ENCODE measurements around the gene REC8. TPM values are rescaled to one million over a fixed set of nuclear protein-coding genes. Genes with fewer than 3 reads are reported as not detected.
A peak's percentile ranks its signal among the peaks of the same experiment; 100 is the strongest.

The REC8 gene
- total RNA-seq, 1 donor from 2014 or later, result 9.6 TPM

DNA sequence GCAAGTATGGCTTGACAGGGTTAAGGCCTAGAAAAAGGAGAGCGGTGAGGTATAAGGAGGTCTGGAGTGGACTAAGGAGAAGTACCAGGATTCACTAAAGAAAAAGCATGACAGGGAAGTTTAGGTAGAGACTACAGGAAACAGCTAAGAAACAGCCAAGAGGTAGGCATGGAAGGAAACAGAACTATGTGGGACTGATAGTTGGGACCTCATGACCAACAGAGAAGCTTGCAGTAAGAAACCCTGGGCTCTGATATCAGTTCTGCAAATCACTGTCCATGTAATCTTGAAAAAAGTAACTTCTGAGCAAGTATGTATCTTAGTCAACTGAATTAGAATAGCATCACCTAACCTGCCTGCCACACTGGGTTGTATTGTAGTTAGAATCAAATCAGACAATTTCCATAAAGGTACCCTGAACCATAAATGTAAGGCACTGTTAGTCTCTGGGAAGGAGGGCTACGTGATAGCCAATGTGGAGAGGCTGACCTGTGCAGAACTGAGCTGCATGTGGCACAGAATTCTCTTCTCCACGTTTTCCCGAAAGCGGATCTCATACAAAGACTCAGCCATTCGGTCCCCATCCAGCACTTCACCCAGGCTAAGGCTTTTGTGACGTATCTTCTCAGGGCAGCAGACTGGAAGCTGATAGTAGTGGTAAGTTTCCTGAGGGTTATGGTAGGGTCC is 22.4 kb downstream of the REC8 start:
- intact Hi-C loops (cut with DNase I), result loop anchor here (2.0 kb wide), 1 partner anchor 48 kb away; the partner anchor contains the start of gene TINF2
- no peak for DNase-seq (ENCODE audit: low spot score in 2 of 2)
- H3K4me3 ChIP-seq, result peak overlapping the region; percentile 81 to 98
- no peaks in the 10 kb centered on the region for H3K27me3 ChIP-seq
- peaks cover 8 to 29% of the 10 kb centered on the region in 2 donors for H3K4me1 ChIP-seq
- H3K36me3 ChIP-seq, result peaks cover 13 to 17% of the 10 kb centered on the region in 2 donors
- peak overlapping the region; percentile 97 to 99 for H3K27ac ChIP-seq
- H3K9me3 ChIP-seq, result no peaks in the 10 kb centered on the region
- TF ChIP-seq, protein P1, sequence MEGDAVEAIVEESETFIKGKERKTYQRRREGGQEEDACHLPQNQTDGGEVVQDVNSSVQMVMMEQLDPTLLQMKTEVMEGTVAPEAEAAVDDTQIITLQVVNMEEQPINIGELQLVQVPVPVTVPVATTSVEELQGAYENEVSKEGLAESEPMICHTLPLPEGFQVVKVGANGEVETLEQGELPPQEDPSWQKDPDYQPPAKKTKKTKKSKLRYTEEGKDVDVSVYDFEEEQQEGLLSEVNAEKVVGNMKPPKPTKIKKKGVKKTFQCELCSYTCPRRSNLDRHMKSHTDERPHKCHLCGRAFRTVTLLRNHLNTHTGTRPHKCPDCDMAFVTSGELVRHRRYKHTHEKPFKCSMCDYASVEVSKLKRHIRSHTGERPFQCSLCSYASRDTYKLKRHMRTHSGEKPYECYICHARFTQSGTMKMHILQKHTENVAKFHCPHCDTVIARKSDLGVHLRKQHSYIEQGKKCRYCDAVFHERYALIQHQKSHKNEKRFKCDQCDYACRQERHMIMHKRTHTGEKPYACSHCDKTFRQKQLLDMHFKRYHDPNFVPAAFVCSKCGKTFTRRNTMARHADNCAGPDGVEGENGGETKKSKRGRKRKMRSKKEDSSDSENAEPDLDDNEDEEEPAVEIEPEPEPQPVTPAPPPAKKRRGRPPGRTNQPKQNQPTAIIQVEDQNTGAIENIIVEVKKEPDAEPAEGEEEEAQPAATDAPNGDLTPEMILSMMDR (IDR thresholded peaks at IDR 0.05), result no peak

DNA sequence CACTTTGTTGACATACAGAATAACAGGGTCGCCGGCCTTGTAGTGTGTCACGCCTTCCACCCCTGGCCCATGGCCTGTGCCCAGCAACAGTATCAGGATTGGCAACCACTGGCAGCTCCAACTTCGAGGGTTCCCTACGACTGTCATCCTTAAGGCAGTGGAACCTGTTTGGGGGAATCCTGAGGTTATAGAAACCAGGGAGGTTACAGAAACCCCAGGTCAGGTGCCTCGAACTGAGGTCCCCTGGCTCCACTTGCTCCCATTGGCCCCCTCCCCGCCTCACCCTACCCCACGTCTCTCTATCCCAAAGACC is 22.9 kb downstream of the REC8 start:
- H3K27ac ChIP-seq, result peak overlapping the region; percentile 97 to 99
- DNase-seq (ENCODE audit: low spot score in 2 of 2), result no peak
- H3K36me3 ChIP-seq, result peaks cover 13 to 17% of the 10 kb centered on the region in 2 donors
- TF ChIP-seq, protein P1 (IDR thresholded peaks at IDR 0.05), result no peak
- H3K27me3 ChIP-seq, result no peaks in the 10 kb centered on the region
- H3K4me3 ChIP-seq, result peak overlapping the region; percentile 81 to 98
- no peaks in the 10 kb centered on the region for H3K9me3 ChIP-seq
- H3K4me1 ChIP-seq, result peaks cover 8 to 25% of the 10 kb centered on the region in 2 donors
- intact Hi-C loops (cut with DNase I), result loop anchor here (1.0 to 2.0 kb wide), 3 partner anchors 18 to 48 kb away; partner anchors contain the start of genes CHMP4A, GMPR2, NEDD8 and TINF2

DNA sequence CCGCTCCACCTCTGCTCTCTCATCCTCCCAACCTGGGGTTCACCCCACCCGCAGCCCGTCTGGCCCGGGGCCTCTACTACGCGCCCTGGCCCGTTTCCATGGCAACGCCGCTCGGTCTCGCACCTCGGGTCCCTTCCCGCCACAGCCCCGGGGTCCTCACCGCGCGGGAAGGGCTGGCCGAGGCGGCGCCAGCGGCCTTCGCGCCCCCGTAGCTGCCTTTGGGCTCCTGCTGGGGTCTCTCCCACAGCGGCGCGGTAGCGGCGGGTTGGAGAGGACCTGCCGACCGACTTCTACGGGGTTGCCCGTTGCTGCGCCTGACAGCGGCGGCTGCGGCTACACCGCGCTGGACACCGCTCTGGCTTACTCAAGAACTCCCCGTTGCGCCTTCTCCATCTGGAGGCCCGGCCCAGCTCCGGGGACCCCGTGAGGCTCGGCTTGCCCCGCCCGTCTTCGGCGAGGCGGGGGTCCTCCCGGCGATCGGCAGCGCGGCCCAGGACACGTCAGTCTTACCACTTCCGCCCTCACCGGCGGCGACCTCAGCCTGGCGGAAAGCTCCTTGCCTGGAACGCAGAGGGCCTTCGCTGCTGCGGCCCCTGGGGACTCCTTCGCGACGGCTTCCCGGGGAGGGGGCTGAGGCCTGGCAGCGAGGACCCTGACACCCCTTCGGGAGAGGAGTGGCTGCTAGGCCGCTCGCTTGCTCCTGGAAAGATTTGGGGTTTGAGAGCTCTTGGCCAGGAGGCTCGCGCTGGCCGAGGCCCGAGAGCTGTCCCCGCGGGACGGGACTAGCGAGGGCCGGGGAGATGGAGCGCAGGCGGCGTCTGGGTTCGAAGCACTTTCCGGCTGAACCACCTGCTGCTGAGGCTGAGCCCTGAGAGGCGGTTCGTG is 23.5 kb downstream of the REC8 start, which contains the start of gene TM9SF1:
Gene TM9SF1, minus strand, starts transcription at position 256 of the 885 bp plus-strand sequence. CDS start 422 bp downstream, outside the sequence.
- TF ChIP-seq, protein P1 (IDR thresholded peaks at IDR 0.05), result no peak
- H3K27me3 ChIP-seq, result no peaks in the 10 kb centered on the region
- DNase-seq (ENCODE audit: low spot score in 2 of 2), result peak; percentile 26 to 94
- peaks cover 13 to 17% of the 10 kb centered on the region in 2 donors for H3K36me3 ChIP-seq
- H3K4me3 ChIP-seq, result peak within 1 kb of the TSS; percentile 81 to 98
- intact Hi-C loops (cut with DNase I), result loop anchor here (1.0 to 2.0 kb wide), 3 partner anchors 18 to 47 kb away; partner anchors contain the start of genes CHMP4A, GMPR2, NEDD8 and TINF2
- peak within 1 kb of the TSS; percentile 97 to 99 for H3K27ac ChIP-seq
- peaks cover 8 to 25% of the 10 kb centered on the region in 2 donors for H3K4me1 ChIP-seq
- no peaks in the 10 kb centered on the region for H3K9me3 ChIP-seq

DNA sequence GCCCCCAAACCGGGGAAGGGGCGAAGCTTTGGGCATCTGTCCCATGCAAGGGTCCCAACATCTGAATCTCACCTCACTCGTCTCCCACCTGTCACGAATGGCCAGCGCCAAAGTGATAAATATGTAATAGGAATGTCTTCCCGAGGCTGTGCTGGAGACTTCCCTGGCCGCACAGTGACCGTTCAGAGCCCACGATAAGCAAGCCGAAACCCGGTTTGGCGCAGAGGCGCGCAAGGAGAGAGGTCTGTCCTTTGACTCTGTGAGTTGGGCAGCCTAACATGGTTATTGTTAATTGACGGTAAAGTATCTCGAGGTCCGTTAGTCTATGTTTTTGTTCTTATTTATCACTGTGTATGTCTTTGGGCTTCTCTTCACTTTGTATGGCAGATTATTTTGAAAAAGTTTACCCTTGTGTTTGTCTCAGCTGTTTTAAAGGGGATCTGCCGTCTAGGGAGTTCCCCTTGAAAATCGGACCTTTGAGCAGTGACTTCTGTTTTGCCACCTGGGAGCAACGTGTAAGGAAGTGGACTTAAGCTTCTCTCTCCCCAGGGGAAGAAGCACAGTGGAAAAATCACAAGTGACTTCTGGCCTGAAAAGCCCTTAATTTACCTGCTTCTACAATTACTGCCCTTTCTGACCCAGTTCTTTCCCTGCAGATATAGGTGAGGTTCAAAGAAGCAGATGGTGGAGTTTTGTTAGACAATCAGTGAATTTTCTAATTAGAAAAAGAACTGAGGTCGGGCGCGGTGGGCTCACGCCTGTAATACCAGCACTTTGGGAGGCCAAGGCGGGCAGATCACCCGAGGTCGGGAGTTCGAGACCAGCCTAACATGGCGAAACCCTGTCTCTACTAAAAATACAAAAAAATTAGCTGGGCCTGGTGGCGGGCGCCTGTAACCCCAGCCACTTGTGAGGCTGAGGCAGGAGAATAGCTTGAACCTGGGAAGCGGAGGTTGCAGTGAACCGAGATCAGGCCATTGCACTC is 24.5 kb downstream of the REC8 start:
- Histone ChIP-seq H3K36me3 (peaks cover 14 to 17% of the 10 kb centered on the region in 2 donors), H3K27me3 (no peaks in the 10 kb centered on the region), H3K9me3 (no peaks in the 10 kb centered on the region), H3K27ac (peak overlapping the region; percentile 97 to 99), H3K4me3 (peak overlapping the region; percentile 81 to 98), H3K4me1 (peaks cover 8 to 25% of the 10 kb centered on the region in 2 donors)
- TF ChIP-seq, protein P1 (IDR thresholded peaks at IDR 0.05), result no peak
- DNase-seq (ENCODE audit: low spot score in 2 of 2), result no peak
- intact Hi-C loops (cut with DNase I), result no loop called here

DNA sequence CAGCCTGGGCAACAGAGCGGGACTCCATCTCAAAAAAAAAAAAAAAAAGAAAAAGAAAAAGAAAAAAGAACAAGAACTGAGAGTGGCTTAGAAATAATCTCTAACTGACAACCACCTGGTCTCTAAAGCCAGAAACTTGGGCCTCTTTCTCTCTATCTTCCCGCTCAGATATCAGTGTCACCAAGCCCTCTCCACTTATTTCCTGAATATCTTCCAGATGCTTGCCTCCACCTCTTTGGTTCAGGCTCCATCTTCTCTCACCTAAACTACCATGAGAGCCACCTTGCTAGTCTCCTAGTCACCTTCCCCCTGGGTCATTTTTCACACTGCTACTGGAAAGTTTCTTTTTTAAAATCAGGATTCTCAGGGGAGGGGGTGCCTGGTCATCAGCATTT is 25.2 kb downstream of the REC8 start:
- no peak overlapping the region for H3K27ac ChIP-seq
- TF ChIP-seq, protein P1 (IDR thresholded peaks at IDR 0.05), result no peak
- intact Hi-C loops (cut with DNase I), result no loop called here

More for the DNA sequence above, 25.2 kb downstream of the REC8 start:
- DNase-seq (ENCODE audit: low spot score in 2 of 2), result no peak
- H3K27me3 ChIP-seq, result no peaks in the 10 kb centered on the region
- H3K36me3 ChIP-seq, result peaks cover 12 to 16% of the 10 kb centered on the region in 2 donors
- H3K4me1 ChIP-seq, result peaks cover 8 to 25% of the 10 kb centered on the region in 2 donors
- no peak overlapping the region for H3K4me3 ChIP-seq
- no peaks in the 10 kb centered on the region for H3K9me3 ChIP-seq
